Nephron (organoid): ENCODE measurements around the gene VWA1.
"Not testable (repeated sequence)": the region's sequence is repeated elsewhere in the genome, so short reads cannot be mapped to it uniquely, and the experiment has no call there.

Experiments
- H3K27ac Mint-ChIP-seq, 3 experiments: 2 replicates each; pipeline ENCODE4 v1.8.0; 2020; ENCODE audit warnings: mixed read lengths in 3 of 3, mild to moderate bottlenecking in 2 of 3, moderate library complexity in 1 of 3
- H3K27me3 Mint-ChIP-seq: 2 replicates; pipeline ENCODE4 v1.8.0; 2021; ENCODE audit warnings: low read depth, mild to moderate bottlenecking, moderate library complexity, mixed read lengths
- H3K36me3 Mint-ChIP-seq: 2 replicates; pipeline ENCODE4 v1.8.0; 2020; ENCODE audit warnings: low read depth, mixed read lengths
- H3K4me1 Mint-ChIP-seq: 2 replicates; pipeline ENCODE4 v1.8.0; 2020; ENCODE audit warnings: mixed read lengths
- H3K4me3 Mint-ChIP-seq, 3 experiments: 2 replicates each; pipeline ENCODE4 v1.8.0; 2020; ENCODE audit warnings: mild to moderate bottlenecking in 3 of 3, mixed read lengths in 3 of 3, moderate library complexity in 2 of 3
- H3K9me3 Mint-ChIP-seq: 2 replicates; pipeline ENCODE4 v1.8.0; 2020; ENCODE audit warnings: mixed read lengths
- TF ChIP-seq, protein P1 (sequence below), 3 experiments: fragments of 200-600 bp; sonication (generic); IDR thresholded peaks; one replicate each; pipeline ENCODE4 v1.5.0; 2021; ENCODE audit warnings: antibody characterized with exemption in 3 of 3; ENCODE audit not compliant: unreplicated experiment in 3 of 3

VWA1 gene

DNA sequence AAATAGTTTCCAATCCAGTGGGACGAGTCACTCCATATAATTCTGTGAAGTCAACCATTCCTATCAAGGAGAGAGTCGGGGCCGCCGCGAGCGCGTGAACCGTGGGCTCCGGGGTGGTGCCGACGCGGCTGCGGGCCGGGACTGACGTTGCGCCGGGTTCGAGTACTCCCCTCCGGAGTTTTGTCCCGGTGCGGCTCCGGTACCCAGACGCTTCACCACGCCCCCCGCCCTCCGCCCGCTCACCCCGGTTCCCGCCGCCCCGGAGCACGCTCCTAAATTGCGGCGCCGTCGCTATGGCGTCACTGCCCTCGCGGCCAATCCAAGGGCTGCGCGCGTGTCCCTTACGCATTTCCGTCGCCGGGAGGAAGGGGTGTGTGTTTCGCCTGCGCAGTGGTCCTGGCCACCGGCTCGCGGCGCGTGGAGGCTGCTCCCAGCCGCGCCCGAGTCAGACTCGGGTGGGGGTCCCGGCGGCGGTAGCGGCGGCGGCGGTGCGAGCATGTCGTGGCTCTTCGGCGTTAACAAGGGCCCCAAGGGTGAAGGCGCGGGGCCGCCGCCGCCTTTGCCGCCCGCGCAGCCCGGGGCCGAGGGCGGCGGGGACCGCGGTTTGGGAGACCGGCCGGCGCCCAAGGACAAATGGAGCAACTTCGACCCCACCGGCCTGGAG, 36.0 kb downstream of the VWA1 start, which contains the start of gene ATAD3B:
TSS of gene ATAD3B (plus strand) at position 377 of the 664 bp plus-strand sequence. CDS start at position 497, 120 bp downstream.
- Mint-ChIP-seq H3K27ac (peak within 1 kb of the TSS; percentile 84 to 91 (median 90)), H3K4me3 (peak within 1 kb of the TSS; percentile 89 to 96 (median 94)), H3K4me1 (peaks cover 13% of the 10 kb centered on the region), H3K27me3 (no peaks in the 10 kb centered on the region), H3K36me3 (no peaks in the 10 kb centered on the region), H3K9me3 (no peaks in the 10 kb centered on the region)
- TF ChIP-seq, protein P1, sequence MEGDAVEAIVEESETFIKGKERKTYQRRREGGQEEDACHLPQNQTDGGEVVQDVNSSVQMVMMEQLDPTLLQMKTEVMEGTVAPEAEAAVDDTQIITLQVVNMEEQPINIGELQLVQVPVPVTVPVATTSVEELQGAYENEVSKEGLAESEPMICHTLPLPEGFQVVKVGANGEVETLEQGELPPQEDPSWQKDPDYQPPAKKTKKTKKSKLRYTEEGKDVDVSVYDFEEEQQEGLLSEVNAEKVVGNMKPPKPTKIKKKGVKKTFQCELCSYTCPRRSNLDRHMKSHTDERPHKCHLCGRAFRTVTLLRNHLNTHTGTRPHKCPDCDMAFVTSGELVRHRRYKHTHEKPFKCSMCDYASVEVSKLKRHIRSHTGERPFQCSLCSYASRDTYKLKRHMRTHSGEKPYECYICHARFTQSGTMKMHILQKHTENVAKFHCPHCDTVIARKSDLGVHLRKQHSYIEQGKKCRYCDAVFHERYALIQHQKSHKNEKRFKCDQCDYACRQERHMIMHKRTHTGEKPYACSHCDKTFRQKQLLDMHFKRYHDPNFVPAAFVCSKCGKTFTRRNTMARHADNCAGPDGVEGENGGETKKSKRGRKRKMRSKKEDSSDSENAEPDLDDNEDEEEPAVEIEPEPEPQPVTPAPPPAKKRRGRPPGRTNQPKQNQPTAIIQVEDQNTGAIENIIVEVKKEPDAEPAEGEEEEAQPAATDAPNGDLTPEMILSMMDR (IDR thresholded peaks at IDR 0.05; ENCODE audit: unreplicated experiment in 3 of 3): no peak

DNA sequence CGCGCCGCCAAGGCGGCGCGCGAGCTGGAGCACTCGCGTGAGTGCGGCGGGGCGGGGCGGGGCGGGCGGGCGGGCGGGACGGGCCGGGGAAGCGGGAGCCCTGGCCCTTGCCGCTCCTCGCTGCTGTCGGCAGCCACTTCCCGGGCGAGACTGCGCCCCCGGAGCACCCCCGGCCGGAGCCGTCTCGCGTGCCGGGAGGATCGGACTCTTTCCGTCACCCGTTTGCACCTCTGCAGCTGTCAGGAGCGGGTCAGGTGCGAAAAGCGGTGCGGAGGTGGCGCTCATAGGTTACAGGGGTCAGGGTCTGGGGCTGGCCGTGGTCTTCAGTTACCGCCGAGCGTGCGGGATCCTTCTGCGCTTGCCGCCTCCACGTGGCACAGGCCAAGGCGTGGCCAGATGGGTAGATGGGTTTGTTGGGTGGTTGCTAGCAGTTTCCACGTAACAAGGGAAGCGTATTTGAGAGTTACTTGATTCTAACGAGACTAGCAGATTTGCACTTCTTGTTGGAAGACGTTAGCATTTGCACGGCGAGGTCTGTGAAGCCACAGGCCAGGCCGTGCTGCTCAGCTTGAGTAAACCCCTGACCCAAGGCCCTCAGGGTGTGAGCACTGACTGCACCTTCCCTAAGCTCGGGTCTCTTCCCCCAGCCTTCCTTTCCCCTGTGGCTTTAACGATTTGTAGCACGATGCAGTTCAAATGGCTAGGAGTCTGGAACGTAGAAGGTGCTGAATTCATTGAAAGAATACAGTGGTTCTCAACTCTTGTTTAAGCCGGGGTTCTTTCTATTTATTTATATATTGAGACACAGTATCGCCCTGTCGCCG, 36.8 kb downstream of the VWA1 start:
- H3K27me3 Mint-ChIP-seq, H3K36me3 Mint-ChIP-seq, H3K9me3 Mint-ChIP-seq: not testable (repeated sequence)
- Mint-ChIP-seq H3K27ac (peak overlapping the region in 1 of 3 experiments; percentile 55), H3K4me1 (peaks cover 13% of the 10 kb centered on the region), H3K4me3 (peak overlapping the region; percentile 80 to 87 (median 86))

DNA sequence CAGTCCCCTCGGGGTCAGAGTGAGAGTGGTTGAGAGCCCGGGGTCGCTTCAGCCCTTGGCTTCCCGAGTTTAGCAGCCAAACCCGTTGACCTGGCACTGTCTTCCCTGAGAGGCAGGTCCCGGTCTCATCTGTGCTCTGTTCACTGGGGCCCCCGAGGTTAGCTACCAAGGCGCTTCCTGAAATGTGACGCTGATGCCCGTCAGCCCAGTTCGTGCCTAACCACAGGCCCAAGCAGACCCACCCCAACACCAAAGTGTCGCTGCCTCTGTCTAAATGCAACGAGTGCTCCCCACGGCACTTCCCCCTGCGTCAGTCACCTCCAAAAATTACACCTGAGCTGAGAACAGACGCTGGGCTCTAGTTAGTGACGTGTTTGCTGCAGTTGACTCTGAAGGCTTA, 40.5 kb downstream of the VWA1 start:
- H3K36me3 Mint-ChIP-seq: peaks cover 16% of the 10 kb centered on the region
- H3K27ac Mint-ChIP-seq, H3K4me3 Mint-ChIP-seq, H3K27me3 Mint-ChIP-seq, H3K4me1 Mint-ChIP-seq, H3K9me3 Mint-ChIP-seq: not testable (repeated sequence)

DNA sequence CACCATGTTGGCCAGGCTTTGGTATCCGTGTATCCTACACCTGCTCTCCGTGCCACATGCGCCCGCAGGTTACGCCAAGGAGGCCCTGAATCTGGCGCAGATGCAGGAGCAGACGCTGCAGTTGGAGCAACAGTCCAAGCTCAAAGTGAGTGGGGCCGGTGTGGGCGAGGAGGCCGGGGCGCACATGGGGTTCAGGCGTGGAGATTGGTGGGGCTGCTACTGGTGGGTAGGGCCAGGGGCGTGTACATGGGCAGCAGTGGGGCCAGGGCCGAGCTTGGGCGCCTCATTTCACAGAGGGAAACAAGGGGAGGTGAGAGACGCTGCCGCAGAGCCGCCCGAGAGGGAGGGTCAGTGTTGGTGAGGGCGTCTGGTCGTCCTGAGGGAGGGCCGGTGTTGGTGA, 41.7 kb downstream of the VWA1 start:
- no peaks in the 10 kb centered on the region for H3K4me1 Mint-ChIP-seq
- H3K36me3 Mint-ChIP-seq: peaks cover 16% of the 10 kb centered on the region
- H3K9me3 Mint-ChIP-seq: no peaks in the 10 kb centered on the region
- no peak overlapping the region for H3K4me3 Mint-ChIP-seq
- no peak overlapping the region for H3K27ac Mint-ChIP-seq
- TF ChIP-seq, protein P1 (IDR thresholded peaks at IDR 0.05; ENCODE audit: unreplicated experiment in 3 of 3): no peak
- peaks cover 3% of the 10 kb centered on the region for H3K27me3 Mint-ChIP-seq

DNA sequence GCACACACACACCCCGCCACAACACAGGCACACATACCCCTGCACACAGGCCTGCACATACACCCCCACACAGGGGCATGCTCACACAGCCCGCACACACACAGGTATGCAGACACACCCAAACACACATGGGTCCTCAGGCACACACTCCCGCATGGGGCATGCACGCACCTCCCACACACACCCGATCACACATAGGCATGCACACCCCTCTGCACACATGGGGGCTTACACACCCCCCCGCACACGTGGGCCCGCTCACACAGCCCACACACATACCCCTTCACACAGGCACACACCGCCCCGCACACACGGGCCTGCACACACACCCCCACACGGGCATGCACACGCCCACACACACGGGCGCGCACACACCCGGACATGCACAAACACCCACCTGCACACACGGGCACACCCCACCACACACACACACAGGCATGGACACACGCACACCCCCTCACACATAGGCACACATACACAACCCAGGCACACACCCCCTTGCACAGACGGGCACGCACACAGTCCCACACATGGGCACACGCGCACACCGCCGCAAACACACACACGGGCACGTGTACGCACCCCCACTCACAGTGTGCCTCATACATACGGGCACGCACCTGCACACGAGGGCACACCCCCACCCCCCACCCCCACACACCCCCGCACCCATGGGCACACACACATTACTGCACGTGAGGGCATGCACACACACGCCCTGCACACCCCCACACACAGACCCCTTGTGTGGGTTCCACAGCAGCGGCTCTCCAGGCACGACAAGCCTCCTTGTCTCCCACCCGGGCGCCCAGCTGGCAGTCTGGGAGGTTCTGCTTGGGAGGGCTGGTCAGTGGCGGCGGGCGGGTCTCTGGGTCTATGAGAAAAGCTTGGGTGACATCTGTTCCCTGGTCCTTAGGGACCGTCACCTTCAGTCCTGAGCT, 44.3 kb downstream of the VWA1 start:
- no peaks in the 10 kb centered on the region for H3K4me1 Mint-ChIP-seq

DNA sequence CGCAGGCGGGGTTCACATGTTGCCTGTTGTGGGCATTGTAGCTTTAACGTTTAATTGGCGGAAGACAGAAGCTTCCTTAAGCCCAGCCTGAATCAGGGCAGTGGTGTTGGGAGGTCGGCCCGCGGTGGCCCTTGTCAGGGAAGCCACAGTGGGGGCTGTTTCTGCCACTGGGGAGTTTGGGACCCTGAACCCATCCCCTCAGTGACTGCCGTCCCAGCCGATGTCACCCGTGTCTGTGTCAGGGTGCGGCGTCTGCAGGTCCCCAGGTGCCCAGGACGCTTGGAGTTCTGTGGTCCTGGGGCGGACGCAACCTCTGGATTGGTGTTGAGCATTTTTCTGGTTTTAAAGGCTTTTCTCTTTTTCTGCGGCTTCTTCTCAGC, 45.0 kb downstream of the VWA1 start:
- not testable (repeated sequence) for H3K27ac Mint-ChIP-seq, H3K4me3 Mint-ChIP-seq, H3K9me3 Mint-ChIP-seq

More for the DNA sequence above, 44.3 kb downstream of the VWA1 start:
- H3K4me3 Mint-ChIP-seq: no peak overlapping the region
- H3K27me3 Mint-ChIP-seq: peaks cover 3% of the 10 kb centered on the region
- TF ChIP-seq, protein P1 (IDR thresholded peaks at IDR 0.05; ENCODE audit: unreplicated experiment in 3 of 3): no peak
- no peak overlapping the region for H3K27ac Mint-ChIP-seq
- peaks cover 16% of the 10 kb centered on the region for H3K36me3 Mint-ChIP-seq
- H3K9me3 Mint-ChIP-seq: no peaks in the 10 kb centered on the region

DNA sequence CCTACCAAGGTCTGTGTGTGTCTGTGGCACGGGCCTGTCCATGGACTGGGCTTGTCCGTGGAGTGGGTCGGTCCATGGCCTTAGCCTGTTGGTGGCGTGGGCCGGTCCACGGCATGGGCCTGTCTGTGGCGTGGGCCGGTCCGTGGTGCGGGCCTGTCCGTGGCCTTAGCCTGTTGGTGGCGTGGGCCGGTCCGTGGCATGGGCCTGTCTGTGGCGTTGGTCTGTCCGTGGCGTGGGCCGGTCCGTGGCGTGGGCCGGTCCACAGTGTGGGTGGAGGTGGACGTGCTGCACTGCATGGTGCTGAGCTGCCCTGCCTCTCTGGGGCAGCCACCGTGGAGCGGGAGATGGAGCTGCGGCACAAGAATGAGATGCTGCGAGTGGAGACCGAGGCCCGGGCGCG, 46.3 kb downstream of the VWA1 start:
- not testable (repeated sequence) for H3K4me3 Mint-ChIP-seq, H3K27ac Mint-ChIP-seq, H3K9me3 Mint-ChIP-seq, H3K27me3 Mint-ChIP-seq, H3K4me1 Mint-ChIP-seq
- H3K36me3 Mint-ChIP-seq: peaks cover 16% of the 10 kb centered on the region

More for the DNA sequence above, 45.0 kb downstream of the VWA1 start:
- peaks cover 16% of the 10 kb centered on the region for H3K36me3 Mint-ChIP-seq
- H3K4me1 Mint-ChIP-seq, H3K27me3 Mint-ChIP-seq: not testable (repeated sequence)
